HG03558 (cell line): ENCODE results near the gene SORL1-AS1.
"Not testable (repeated sequence)": the region's sequence is repeated elsewhere in the genome, so short reads cannot be mapped to it uniquely, and the experiment has no call there.

Experiments used
- ATAC-seq: cut with Tn5 transposase; IDR thresholded peaks from one replicate; pipeline ENCODE4 v1.9.1; 2021; ENCODE audit warnings: moderate number of reproducible peaks; ENCODE audit not compliant: unreplicated experiment; ENCODE audit errors: extremely low read depth

SORL1-AS1 gene

GRCh38 chr11:121411330-121411729, 41.4 kb downstream of the SORL1-AS1 start:
- not testable (repeated sequence) for ATAC-seq

GRCh38 chr11:121410041-121410440, 42.7 kb downstream of the SORL1-AS1 start:
- ATAC-seq, result not testable (repeated sequence)

- no peak for ATAC-seq
Measured at GRCh38 chr11:121408830-121409229, 43.9 kb downstream of the SORL1-AS1 start.

- ATAC-seq, result no peak
Measured at GRCh38 chr11:121406291-121406690, 46.5 kb downstream of the SORL1-AS1 start.

- no peak for ATAC-seq
Measured at GRCh38 chr11:121405646-121406045, 47.1 kb downstream of the SORL1-AS1 start.

GRCh38 chr11:121394785-121395184, 58.0 kb downstream of the SORL1-AS1 start:
- no peak for ATAC-seq

GRCh38 chr11:121393855-121394254, 58.9 kb downstream of the SORL1-AS1 start:
- no peak for ATAC-seq

- no peak for ATAC-seq
Measured at GRCh38 chr11:121391914-121392313, 60.9 kb downstream of the SORL1-AS1 start.

GRCh38 chr11:121389651-121390050, 63.1 kb downstream of the SORL1-AS1 start:
- no peak for ATAC-seq
